ENCODE measurements around the gene ELF2. TPM values are rescaled to one million over a fixed set of nuclear protein-coding genes. Genes with fewer than 3 reads are reported as not detected.
"Not testable (repeated sequence)": the region's sequence is repeated elsewhere in the genome, so short reads cannot be mapped to it uniquely, and the experiment has no call there.

Gene ELF2
- total and polyA plus RNA-seq, 2 donors (not counting 1 experiment from before 2014, with no cell fraction given) = 25.1 to 97.5 TPM

DNA sequence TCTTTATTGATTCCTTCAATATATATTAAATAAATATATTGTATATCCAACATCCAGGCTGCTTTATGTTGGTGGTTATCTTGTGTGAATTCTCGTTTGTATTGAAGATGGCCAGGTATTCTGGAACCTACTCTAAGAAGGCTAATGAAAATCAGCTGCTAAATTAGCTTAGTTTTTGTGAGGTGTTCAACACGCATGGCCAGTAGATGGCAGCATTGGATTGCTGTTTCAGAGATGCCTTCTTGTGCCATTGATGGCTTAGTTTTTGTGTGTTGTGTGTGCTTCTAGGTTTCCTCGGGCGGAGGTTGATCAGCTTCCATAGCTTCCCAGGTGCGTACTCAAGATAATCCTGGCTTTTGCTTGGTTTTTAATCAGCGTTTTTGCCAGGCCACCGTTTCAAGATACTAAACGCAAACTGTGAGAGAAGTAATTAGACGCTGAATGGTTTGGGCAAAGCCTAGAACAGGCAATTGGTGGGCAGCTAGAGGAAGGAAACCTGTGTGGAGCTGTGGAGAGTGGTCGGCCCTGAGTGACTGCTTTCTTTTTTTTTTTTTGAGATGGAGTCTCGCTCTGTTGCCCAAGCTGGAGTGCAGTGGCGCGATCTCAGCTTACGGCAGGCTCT lies 146.3 kb downstream of the ELF2 start:
- no peak overlapping the region for H3K27ac ChIP-seq (ENCODE audit: low read length in 2 of 2)
- peak; percentile 76 for ATAC-seq (ENCODE audit: low read depth)
- peaks cover 18 to 20% of the 10 kb centered on the region in 2 donors for H3K4me1 ChIP-seq (ENCODE audit: control insufficient read depth in 2 of 2, insufficient read depth in 2 of 2, low read length in 2 of 2)
- no peak overlapping the region for H3K9ac ChIP-seq (ENCODE audit: low read length)
- TF ChIP-seq, protein P1, sequence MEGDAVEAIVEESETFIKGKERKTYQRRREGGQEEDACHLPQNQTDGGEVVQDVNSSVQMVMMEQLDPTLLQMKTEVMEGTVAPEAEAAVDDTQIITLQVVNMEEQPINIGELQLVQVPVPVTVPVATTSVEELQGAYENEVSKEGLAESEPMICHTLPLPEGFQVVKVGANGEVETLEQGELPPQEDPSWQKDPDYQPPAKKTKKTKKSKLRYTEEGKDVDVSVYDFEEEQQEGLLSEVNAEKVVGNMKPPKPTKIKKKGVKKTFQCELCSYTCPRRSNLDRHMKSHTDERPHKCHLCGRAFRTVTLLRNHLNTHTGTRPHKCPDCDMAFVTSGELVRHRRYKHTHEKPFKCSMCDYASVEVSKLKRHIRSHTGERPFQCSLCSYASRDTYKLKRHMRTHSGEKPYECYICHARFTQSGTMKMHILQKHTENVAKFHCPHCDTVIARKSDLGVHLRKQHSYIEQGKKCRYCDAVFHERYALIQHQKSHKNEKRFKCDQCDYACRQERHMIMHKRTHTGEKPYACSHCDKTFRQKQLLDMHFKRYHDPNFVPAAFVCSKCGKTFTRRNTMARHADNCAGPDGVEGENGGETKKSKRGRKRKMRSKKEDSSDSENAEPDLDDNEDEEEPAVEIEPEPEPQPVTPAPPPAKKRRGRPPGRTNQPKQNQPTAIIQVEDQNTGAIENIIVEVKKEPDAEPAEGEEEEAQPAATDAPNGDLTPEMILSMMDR (IDR thresholded peaks at IDR 0.05) = peak; percentile 87
- TF ChIP-seq EZH2 (IDR thresholded peaks at IDR 0.05; ENCODE audit: borderline replicate concordance, insufficient read depth, low read depth, low read length, poor library complexity, severe bottlenecking) = no peak
- no peaks in the 10 kb centered on the region for H3K27me3 ChIP-seq (replicated peaks in 1 of 4; ENCODE audit: control extremely low read depth in 1 of 4, control insufficient read depth in 3 of 4, insufficient read depth in 4 of 4, low read length in 3 of 4)
- H4K20me1 ChIP-seq (ENCODE audit: control insufficient read depth, insufficient read depth, low read length, poor library complexity, severe bottlenecking) = peaks cover 29% of the 10 kb centered on the region
- no peaks in the 10 kb centered on the region for H3K27me3 Mint-ChIP-seq
- H3K36me3 ChIP-seq (replicated peaks in 1 of 2; ENCODE audit: control extremely low read depth in 1 of 2, control insufficient read depth in 1 of 2, extremely low read depth in 1 of 2, insufficient read depth in 2 of 2, low read length in 1 of 2) = no peaks in the 10 kb centered on the region
- H3K27ac Mint-ChIP-seq = no peak overlapping the region
- ChIA-PET CTCF (interaction anchor here (0.5 to 6.7 kb wide), 84 partner anchors 8 to 727 kb away, joined by 3 to 82 read pairs (median 4); partner anchors contain the start of genes NAA15, NDUFC1 and NOCT), POLR2A (interaction anchor here (0.5 to 0.6 kb wide), 2 partner anchors 196 to 201 kb away, joined by 4 to 8 read pairs; no protein-coding TSS in a partner anchor)
- no peak overlapping the region for H3K4me3 ChIP-seq (ENCODE audit: control extremely low read depth in 1 of 5, extremely low read depth in 1 of 5, insufficient read depth in 1 of 5, low read depth in 2 of 5, low read length in 4 of 5)
- no peaks in the 10 kb centered on the region for H3K9me3 ChIP-seq (ENCODE audit: control extremely low read depth in 1 of 3, control insufficient read depth in 2 of 3, insufficient read depth in 1 of 3, low read length in 2 of 3)
- no peak overlapping the region for H2AFZ ChIP-seq (ENCODE audit: insufficient read depth, low read depth, low read length, poor library complexity, severe bottlenecking)
- peak; percentile 85 for DNase-seq
- intact Hi-C loops (cut with micrococcal nuclease) = loop anchor here (1.0 to 2.0 kb wide), 6 partner anchors 15 to 501 kb away; partner anchors contain the start of gene NOCT
- H3K4me3 Mint-ChIP-seq = peak overlapping the region; percentile 1
- peaks cover 26% of the 10 kb centered on the region for H3K4me1 Mint-ChIP-seq
- H3K79me2 ChIP-seq (ENCODE audit: control insufficient read depth, insufficient read depth, low read length) = peaks cover 82% of the 10 kb centered on the region
- peak overlapping the region; percentile 33 for H3K4me2 ChIP-seq (replicated peaks; ENCODE audit: low read depth, low read length, poor library complexity, severe bottlenecking)
- H3K9me3 Mint-ChIP-seq (ENCODE audit: insufficient read depth) = no peaks in the 10 kb centered on the region
- 15% methylated on average over 9 of the region's 14 CpGs for WGBS (ENCODE audit: insufficient coverage)

DNA sequence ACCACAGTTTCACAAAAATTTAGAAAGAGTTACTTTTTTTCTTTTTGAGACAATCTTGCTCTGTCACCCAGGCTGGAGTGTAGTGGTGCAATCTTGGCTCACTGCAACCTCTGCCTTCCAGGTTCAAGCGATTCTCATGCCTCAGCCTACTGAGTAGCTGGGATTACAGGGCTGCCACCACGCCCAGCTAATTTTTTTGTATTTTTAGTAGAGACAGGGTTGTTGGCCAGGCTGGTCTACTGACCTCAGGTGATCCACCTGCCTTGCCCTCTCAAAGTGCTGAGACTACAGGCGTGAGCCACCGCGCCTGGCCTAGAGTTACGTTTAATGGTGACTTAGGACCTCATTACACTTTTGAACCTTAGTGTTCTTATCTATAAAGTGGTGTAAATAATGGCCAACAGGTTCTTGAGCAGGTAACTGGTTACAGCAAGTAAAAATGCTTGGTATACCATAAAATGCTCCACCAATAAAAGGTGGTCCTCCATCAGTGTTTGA lies 147.1 kb downstream of the ELF2 start:
- not testable (repeated sequence) for H3K27ac ChIP-seq (ENCODE audit: low read length in 2 of 2); H3K4me3 ChIP-seq (ENCODE audit: control extremely low read depth in 1 of 5, extremely low read depth in 1 of 5, insufficient read depth in 1 of 5, low read depth in 2 of 5, low read length in 4 of 5); ATAC-seq (ENCODE audit: low read depth); H3K9ac ChIP-seq (ENCODE audit: low read length); H3K9me3 Mint-ChIP-seq (ENCODE audit: insufficient read depth); H2AFZ ChIP-seq (ENCODE audit: insufficient read depth, low read depth, low read length, poor library complexity, severe bottlenecking); H3K27me3 ChIP-seq (replicated peaks in 1 of 4; ENCODE audit: control extremely low read depth in 1 of 4, control insufficient read depth in 3 of 4, insufficient read depth in 4 of 4, low read length in 3 of 4); H3K9me3 ChIP-seq (ENCODE audit: control extremely low read depth in 1 of 3, control insufficient read depth in 2 of 3, insufficient read depth in 1 of 3, low read length in 2 of 3); DNase-seq; H3K36me3 ChIP-seq (replicated peaks in 1 of 2; ENCODE audit: control extremely low read depth in 1 of 2, control insufficient read depth in 1 of 2, extremely low read depth in 1 of 2, insufficient read depth in 2 of 2, low read length in 1 of 2); H3K4me2 ChIP-seq (replicated peaks; ENCODE audit: low read depth, low read length, poor library complexity, severe bottlenecking); H3K27me3 Mint-ChIP-seq; H3K4me3 Mint-ChIP-seq; H3K27ac Mint-ChIP-seq
- intact Hi-C loops (cut with micrococcal nuclease) = loop anchor here (1.0 to 2.0 kb wide), 6 partner anchors 15 to 501 kb away; partner anchors contain the start of gene NOCT
- Histone ChIP-seq H3K79me2 (ENCODE audit: control insufficient read depth, insufficient read depth, low read length) (peaks cover 83% of the 10 kb centered on the region), H3K4me1 (ENCODE audit: control insufficient read depth in 2 of 2, insufficient read depth in 2 of 2, low read length in 2 of 2) (peaks cover 17 to 19% of the 10 kb centered on the region in 2 donors), H4K20me1 (ENCODE audit: control insufficient read depth, insufficient read depth, low read length, poor library complexity, severe bottlenecking) (peaks cover 29% of the 10 kb centered on the region)
- ChIA-PET POLR2A (interaction anchor here (0.5 kb wide), 1 partner anchor 202 kb away, joined by 8 read pairs; no protein-coding TSS in a partner anchor), CTCF (interaction anchor here (0.5 to 6.7 kb wide), 82 partner anchors 9 to 645 kb away, joined by 3 to 82 read pairs (median 4); partner anchors contain the start of genes NAA15, NDUFC1 and NOCT)
- peaks cover 21% of the 10 kb centered on the region for H3K4me1 Mint-ChIP-seq
- 100% methylated on average over 1 of the region's 6 CpGs for WGBS (ENCODE audit: insufficient coverage)
